GM21737 (cell line): Measurements from ENCODE around the gene ARPC1A.
A peak's percentile ranks its signal among the peaks of the same experiment; 100 is the strongest.
"Not testable (repeated sequence)": the region's sequence is repeated elsewhere in the genome, so short reads cannot be mapped to it uniquely, and the experiment has no call there.

Experiments used
- ATAC-seq: cut with Tn5 transposase; IDR thresholded peaks from one replicate; pipeline ENCODE4 v1.9.1; 2021; ENCODE audit warnings: mild to moderate bottlenecking, moderate library complexity; ENCODE audit not compliant: unreplicated experiment

Gene ARPC1A

DNA sequence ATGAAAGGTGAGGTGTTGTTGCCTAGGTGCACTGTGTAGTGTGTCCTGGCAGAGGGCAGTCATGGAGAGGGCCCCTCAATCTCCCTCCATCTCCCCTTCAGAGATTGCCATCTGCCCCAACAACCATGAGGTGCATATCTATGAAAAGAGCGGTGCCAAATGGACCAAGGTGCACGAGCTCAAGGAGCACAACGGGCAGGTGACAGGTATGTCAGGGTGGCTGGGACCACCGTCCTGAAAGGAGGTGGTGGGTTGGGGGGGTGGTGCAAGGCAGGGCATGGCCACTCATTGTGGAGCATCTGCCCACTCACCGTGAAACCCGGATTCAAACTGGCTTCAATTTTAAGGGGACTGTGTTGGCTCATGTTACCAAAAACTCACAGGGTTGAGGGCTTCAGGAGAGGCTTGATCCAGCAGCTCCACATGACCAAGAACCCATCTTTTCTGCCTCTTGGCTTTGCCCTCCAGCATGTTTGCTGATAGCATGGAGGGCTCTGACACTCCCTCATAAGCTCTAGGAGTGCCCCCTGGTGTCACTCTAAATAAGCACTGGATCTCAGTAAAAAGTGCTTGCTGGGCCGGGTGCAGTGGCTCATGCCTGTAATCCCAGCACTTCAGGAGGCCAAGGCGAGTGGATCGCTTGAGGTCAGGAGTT lies 61.0 kb downstream of the ARPC1A start:
- no peak for ATAC-seq

DNA sequence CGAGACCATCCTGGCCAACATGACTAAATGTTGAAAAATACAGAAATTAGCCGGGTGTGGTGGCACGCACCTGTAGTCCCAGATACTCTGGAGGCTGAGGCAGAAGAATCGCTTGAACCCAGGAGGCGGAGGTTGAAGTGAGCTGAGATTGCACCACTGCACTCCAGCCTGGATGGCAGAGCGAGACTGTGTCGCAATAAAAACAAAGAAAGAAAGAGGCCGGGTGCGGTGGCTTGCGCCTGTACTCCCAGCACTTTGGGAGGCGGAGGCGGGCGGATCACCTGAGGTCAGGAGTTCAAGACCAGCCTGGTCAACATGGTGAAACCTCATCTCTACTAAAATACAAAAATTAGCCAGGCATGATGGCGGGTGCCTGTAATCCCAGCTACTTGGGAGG lies 61.5 kb downstream of the ARPC1A start:
- not testable (repeated sequence) for ATAC-seq

DNA sequence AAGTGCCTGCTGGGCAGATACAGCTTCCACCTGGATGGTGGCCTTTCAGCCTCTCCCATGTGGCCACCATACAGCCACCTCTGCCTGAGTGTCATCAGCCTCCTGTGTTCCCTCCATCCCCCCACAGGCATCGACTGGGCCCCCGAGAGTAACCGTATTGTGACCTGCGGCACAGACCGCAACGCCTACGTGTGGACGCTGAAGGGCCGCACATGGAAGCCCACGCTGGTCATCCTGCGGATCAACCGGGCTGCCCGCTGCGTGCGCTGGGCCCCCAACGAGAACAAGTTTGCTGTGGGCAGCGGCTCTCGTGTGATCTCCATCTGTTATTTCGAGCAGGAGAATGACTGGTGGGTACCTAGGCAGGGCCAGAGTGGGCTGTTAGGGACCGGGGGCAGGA lies 62.2 kb downstream of the ARPC1A start:
- ATAC-seq = no peak

DNA sequence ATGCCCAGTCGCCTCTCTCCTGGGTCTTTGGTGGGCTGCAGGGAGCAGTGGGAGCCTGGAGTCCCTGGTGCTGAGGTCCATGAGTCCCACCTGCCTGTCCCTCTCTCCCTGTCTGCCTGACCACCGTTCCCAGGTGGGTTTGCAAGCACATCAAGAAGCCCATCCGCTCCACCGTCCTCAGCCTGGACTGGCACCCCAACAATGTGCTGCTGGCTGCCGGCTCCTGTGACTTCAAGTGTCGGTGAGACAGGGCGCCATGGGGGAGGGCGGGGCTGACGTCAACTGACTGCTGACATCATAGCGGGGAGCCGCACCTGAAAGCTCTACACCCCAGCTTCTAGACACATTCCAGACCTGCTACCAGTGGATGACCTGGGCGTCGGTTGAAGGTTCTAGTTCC lies 64.1 kb downstream of the ARPC1A start:
- no peak for ATAC-seq

DNA sequence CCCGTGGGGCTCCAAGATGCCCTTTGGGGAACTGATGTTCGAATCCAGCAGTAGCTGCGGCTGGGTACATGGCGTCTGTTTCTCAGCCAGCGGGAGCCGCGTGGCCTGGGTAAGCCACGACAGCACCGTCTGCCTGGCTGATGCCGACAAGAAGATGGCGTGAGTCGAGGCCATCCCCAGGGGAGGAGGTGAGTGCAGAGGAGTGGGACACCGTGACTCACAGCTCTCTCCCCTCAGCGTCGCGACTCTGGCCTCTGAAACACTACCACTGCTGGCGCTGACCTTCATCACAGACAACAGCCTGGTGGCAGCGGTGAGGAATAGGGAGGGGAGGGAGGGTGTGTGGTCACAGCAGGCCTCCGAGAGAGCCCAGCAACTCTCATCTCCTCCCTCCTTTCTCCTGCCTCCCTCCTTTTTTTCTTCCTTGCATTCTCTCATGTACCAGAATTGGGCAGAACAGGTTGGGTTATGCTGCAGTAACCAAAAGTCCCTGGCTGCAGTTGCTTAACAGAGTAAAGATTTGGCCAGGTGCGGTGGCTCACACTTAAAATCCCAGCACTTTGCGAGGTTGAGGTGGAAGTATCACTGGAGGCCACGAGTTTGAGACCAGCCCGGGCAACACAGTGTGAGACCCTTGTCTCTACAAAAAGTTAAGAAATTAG lies 65.4 kb downstream of the ARPC1A start:
- ATAC-seq = no peak

DNA sequence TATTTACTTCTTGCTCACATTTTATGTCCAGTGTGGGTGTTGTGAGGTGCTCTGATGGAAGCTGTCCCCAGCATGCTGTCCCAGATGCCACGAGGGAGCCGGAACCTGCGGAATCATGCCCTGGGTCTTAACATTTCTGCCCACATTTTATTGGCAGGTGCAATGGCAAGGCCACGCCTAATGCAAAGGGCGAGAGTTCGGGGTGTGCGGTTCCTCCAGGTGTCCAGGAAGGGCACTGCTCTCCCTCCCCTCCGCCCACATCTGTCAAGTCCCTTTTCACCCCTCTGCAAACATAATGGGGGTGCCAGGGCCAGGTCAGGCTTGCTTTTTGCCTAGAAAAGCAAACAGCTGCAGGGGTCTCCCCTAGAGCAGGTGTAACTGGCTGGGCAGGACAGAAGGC lies 66.3 kb downstream of the ARPC1A start:
- ATAC-seq = no peak

DNA sequence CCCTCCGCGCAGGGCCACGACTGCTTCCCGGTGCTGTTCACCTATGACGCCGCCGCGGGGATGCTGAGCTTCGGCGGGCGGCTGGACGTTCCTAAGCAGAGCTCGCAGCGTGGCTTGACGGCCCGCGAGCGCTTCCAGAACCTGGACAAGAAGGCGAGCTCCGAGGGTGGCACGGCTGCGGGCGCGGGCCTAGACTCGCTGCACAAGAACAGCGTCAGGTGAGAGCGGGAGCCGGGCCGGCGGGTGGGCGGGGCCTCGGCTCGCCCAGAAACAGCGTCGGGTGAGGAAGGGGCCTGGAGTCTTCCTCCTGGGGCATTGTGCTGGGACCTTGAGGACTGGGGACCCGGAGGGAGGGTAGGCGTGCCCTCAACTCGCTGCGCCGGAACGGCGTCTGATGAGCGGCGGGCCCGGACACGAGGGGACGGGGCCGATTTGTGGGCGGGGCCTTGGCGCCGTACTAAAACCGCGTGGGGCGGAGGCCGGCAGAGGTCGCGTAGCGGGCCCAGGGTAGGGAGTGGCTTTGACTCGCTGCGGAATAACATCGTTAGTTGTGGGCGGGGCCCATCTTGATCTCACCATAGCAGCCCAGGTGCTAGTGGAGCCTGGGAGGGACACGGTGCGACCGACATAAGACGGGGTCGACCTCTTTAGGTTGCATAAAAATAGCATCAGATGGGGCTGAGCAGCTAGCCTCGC lies 67.1 kb downstream of the ARPC1A start:
- peak; percentile 46 for ATAC-seq

DNA sequence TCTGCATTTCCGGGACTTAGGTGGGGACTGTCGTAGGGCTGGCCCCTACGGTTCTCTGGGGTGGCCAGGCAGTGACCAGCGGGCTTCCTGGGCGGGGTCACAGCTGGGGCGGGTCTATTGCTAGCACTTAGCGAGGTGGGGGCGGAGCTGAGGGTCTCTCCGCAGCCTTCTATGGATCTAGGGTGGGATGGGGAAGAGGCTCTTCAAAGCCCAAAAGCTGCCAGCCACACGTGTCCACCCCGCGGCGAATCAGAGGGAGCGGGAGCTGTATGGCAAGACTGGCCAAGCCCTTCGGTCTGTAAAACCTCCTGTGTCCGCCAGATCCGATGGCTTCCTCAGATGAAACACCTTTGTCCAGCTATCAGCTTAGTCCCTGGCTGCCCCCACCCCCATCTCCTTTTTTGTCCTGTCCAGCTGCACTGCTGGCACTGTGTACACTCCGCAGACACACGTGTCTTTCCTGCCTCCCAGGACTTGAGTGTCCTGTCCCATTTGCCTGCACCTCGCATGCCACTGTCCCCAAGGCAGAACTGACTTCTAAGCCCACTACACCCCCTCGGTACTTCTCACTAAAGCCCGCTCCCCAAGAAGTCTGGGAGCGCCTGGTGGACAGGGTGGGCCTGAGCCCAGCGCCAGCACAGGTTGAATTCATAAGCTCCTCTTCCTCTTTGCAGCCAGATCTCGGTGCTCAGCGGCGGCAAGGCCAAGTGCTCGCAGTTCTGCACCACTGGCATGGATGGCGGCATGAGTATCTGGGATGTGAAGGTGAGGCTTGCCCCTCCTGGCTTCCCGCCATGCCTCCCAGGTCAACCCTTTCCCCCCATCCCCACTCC lies 67.9 kb downstream of the ARPC1A start:
- peak; percentile 25 for ATAC-seq

DNA sequence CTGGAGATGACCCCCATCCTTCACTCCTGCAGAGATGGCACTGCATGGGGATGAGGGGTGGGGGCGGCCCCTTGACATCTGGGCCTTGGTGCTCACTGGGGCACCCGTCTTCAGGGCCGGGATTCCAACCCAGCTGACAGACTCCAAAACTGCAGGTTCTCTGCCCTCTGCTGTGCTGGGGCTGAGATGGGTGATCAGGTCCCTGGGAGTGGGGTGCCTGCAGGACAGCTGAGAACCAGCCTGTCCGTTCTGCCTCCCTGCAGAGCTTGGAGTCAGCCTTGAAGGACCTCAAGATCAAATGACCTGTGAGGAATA lies 68.4 kb downstream of the ARPC1A start:
- no peak for ATAC-seq

DNA sequence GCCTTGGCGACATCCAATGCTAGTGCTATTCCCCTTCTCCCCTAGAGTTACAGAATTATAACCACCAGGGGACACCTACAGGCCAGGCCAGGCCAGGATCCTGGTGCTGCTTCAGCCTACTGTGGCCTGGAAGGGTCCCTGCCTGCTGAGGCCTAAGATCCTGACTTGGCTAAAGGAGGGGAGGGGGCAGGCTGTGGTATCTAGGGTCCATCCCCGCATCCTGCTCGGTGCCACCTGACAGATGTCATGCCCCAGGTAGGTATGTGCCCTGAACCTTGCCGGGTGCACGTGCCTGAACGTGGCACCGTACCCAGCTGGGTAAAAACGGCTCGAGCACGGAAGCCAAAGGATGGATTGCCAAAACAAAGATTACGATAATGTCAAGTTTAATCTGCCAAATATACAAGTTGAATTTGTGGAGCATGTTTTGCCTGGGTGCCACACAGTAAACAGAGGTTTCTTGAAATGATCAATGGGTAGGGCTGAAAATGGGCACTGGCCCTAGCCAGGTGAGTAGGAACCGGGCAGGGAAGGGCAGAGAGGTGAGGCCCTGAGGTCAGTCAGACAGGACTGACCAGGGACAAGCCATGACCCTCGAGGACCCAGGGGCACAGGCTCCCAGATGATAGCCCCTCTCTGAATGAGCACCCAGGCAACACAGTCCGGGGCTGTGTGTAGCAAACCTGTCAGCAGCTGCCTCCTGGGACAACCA lies 70.1 kb downstream of the ARPC1A start:
- ATAC-seq = no peak

DNA sequence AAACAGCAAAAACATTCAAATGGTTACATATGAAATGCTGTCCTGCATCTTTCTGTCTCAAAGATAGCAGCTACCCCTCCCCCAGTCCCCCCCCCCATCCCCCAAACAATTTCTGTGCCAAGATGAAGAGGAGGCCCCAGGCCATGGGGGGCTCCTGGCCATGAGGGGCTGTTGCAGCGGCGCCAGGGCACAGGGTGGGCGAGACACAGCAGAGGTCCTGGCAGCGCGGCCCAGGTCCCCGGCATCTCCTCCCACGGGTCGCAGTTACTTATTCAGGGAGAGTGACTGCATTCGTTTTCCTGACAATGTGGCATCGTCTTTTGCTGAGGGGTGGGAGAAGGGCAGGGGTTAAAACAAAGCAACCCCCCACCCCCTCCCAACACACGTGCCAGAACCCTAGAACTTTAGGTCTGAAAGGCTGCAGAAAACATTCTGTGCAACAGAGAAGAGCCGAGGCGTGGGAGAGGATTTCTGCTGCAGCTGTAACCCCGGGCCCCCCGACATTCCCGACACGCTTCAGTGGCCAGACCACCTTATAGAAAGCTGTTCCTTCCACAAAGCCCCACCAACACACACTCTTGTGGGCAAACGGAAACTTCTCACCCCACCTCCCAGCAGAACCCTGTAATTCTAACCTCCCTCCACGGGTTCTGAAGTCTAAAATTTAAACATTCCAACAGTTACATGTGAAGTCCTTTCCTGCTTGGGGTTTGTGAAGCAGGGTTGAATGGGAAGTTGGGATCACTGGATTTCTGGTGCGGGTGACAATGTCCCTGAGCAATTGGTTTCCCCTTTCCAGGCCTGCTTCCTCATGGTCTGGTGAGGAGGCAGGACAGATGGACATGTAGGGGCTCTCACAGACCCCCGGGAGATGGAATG lies 71.0 kb downstream of the ARPC1A start:
- ATAC-seq = no peak

DNA sequence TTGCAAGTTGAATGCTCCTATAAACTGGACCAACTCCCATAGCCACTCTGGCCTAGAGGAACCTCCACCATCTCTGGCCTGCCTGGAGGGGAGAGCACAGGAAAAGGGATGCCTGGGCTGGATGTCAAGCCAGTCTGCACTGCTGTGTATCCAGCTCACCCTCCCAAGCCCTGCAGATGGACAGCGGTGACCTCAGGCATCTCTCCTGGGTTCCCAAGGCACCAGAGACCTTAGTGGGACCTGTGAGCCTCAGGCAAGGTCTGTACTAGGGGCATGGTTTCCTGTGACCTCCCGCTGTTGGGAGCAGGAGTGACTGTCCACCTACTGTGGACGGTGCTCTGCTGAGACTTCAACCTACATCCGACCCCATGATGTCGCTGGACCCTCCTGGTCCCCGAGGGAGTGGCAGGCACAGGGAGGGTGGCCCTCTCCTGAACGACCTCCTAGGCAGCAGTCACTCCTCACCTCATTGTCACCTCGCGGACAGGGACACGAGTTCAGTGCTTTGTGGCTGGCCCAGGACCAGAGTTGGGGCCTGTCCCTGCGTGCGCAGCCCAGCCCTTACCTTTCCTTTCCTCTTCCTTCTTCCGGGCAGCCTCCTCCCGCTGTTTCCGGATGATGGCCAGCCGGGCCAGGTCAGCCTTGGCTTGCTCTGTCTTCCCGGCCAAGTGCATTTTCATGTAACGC lies 71.7 kb downstream of the ARPC1A start:
- ATAC-seq = no peak

DNA sequence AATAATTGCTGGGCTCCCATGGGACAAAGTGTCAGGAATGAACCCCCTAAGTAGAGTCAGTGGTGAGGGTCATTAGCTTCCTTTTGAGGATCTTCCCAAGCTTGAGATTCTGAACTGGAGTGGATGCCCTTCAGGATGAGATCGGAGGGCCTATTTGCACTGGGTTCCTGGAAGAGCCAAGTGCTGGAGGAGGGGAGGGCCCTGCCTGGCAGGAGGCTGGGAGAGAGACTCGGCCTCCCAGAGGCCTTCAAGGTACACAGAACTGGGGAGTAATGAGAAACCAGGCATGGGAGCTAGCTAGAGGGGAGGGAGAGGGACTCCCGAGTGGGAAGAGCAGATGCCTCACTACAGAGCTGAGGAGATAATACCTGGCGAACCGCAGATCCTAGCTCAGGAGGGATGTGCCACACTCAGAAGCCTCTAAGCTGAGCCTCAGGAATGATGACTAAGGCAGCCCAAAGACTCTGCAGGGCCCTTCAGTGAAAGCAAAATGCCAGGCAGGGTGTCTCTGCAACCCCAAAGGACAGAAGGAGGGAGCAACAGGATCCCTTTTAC lies 73.3 kb downstream of the ARPC1A start:
- no peak for ATAC-seq

DNA sequence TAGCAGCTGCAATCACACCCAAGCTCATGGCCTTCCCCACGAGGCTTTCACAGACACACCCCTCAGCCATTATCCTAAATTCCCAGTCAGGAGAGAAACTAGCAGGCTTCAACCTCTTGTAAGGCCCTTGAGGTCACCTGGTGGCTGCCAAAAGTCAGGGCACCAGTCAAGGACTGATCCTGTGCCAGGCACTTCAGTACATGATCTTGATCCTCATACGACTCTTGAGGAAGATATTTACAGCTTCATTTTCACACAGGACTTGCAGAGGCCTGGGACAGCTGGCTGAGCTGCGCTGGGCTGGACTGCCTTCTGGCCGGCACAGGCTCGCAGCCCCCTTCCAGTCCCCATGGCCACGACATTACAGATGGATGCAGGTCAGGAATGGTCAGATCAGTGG lies 73.9 kb downstream of the ARPC1A start:
- ATAC-seq = no peak

DNA sequence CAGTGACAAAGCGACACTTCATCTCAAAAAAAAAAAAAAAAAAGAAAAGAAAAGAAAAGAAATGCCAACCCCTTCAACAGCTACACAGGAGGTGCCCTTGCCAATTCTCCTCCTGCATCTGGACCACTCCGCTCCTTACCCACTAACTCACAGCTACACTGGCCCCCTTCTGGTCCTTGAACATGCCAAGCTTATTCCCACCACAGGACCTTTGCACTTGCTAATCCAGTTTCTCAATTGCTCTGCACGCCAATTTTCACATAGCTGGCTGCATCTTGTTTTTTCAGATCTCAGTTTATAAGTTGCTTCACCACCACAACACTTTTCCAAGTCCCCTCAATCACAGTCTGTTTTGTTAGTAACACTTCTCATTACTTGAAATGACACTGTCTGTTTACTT lies 77.2 kb downstream of the ARPC1A start:
- ATAC-seq = no peak

DNA sequence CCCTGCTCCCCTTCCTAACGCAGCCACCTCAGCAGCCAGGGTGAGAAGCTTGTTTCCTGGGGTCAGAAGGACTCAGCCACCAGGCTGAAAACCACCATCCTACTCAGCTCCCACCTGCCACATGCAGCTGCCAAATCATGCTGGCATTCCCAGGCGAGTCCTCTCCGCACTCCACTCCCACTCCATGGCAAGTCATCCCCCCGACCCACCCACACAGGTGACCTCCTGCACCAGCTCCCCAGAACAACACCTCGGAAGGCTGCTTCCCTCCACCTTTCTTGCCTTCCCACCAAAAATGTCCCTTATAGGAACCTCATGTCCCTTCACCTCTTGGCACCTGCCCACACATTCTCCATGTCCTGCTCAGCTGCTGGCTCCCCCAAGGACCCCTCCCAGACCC lies 78.1 kb downstream of the ARPC1A start:
- no peak for ATAC-seq

DNA sequence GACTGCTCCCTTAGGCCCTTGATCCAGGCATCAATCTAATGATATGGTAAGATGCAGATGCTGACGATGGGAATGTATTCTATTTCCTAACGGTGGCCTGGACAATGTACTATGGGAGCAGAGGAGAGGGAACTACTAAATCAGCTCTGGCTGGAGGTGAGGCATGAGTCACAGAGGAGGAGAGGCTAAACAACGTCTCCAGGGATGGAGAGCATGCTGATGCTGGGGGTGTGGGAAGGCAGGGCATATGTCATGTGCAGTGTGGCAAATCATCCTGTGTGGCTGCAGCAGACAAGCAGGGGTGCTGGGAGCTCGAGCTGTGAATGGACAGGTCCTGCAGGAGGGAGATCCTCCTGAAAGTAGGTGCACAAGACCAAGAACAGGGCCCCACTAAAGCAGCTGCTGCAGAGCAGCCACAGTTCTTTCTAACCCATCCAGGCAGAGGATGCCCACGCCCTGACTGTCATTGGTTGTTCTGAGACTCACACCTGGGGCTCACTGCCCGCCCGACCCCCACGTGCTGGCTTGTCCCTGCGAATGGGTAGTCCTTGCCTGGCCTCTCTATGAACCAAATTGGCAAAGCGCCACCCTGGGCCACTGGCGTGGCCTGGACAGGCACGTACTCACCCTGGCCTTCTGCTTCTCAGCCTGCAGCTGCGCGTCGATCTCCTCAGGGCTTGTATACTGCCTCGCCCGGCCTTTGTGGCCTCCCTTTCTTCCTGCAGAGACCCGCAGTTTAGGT lies 78.7 kb downstream of the ARPC1A start:
- ATAC-seq = no peak

DNA sequence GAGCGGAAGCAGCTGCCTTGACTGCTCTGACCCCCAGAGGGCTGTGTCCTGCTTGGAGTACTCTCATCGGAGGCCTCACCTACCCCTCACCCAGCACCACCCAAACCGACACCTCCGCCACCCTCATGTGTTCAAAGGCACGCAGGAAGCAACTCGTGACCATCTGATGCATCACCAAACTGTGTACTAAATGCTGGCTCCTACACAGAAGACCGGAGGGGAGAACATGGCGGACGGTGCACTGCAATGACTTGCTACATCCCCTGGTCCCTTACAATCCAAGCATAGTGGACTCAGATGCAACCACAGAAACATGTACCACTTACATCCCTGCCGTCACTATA lies 79.3 kb downstream of the ARPC1A start:
- no peak for ATAC-seq

DNA sequence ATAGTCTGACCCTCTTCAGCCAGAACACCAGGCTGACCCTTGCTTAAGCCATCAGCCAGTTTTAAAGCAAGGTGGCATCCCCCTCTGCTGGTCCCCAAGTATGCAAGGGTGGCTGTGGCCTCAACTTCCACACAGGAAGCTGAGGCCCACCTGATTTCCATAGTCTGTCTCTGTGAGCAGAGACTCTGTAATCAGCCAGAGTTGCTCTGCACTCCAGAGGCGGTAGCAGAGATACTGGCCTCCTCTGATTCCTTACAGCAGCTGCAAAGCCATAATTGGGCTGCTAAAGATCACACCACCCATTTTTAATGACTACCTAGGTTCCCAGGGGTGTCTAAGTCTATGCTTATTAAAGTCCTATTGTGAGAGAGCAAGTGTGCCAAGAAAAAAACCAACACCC lies 80.9 kb downstream of the ARPC1A start:
- ATAC-seq = no peak
